HG03060 (cell line): ENCODE results near the gene ATCAY.
"Not testable (repeated sequence)": the region's sequence is repeated elsewhere in the genome, so short reads cannot be mapped to it uniquely, and the experiment has no call there.

Source experiments
- ATAC-seq: cut with Tn5 transposase; IDR thresholded peaks from one replicate; pipeline ENCODE4 v1.9.1; 2021; ENCODE audit warnings: low read depth, moderate number of reproducible peaks; ENCODE audit not compliant: unreplicated experiment

Gene ATCAY

GRCh38 chr19:3898426-3898825 is 17.9 kb downstream of the ATCAY start:
- ATAC-seq, result no peak

GRCh38 chr19:3899531-3900294 is 19.2 kb downstream of the ATCAY start:
- no peak for ATAC-seq

DNA sequence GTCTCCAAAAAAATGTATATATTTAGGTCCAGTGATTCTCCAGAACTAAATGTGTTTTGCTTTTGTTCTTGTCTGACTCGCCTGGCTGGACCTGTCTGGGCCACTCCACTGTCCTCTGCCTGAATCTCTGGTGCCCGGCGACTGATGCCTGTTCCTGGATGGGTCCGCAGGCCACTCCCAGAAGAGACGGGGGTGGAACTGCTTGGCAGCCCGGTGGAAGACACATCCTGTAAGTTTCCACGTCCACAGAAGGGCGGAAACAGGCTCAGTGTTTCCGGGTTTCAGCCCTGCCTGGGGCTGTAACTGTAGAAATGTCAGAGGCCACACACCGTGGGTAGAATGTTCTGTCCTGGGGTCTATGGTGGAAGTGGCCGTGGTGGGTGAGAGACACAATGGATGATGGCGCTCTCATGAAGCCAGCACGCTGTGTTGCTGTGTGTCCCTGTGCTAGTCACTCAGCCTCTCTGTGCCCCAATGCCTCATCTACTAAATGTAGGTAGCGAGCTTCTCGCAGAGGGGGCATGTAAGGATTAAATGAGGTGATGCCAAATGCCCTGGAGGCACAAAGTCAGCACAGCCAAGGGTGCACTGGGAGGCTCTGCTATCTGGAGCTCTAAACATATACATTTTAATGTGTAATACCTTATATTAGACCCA is 22.0 kb downstream of the ATCAY start:
- ATAC-seq, result no peak

DNA sequence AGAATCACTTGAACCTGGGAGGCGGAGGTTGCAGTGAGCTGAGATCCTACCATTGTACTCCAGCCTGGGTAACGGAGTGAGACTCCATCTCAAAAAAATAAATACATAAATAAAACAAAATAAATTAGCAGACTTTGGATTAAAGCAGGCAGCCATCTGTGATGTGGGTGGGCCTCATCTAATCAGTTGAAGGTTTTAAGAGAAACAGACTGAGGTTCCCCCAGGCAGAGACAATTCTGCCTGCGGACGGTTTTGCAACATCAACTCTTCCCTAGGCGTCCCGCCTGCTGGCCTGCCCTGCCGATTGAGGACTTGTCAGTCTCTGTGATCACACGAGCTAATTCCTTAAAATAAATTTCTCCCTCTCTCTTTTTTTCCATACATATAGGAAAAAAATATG is 23.7 kb downstream of the ATCAY start:
- no peak for ATAC-seq

- ATAC-seq, result no peak
These were observed 27.3 kb downstream of the ATCAY start for GRCh38 chr19:3907626-3908265.

GRCh38 chr19:3908266-3909054 is 28.0 kb downstream of the ATCAY start:
- no peak for ATAC-seq

DNA sequence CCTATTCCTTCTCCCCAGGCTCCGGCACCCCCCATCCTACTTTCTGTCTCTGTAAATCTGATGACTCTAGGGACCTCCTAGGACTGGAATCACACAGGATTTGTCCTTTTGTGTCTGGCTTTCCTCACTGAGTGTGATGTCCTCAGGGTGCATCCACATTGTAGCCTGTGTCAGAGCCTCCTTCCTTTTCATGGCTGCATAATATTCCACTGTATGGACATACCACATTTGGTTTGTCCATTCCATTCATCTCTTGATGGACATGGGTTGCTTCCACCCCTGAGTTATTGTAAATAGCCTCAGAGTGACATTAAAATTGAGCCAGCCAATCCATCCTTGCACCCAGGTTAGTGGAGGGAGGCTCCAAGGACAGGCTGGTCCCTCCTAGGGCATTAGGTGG is 29.6 kb downstream of the ATCAY start:
- ATAC-seq, result no peak

DNA sequence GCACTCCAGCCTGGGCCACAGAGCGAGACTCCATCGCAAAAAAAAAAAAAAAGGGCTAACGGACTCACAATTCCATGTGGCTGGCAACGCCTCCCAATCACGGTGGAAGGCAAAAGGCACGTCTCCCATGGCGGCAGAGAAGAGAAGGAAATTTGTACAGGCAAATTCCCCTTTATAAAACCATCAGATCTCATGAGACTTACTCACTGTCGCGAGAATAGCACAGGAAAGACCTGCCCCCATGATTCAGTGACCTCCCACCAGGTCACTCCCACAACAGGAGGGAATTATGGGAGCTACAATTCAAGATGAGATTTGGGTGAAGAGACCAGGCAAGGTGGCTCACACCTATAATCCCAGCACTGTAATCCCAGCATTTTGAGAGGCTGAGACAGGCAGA is 33.7 kb downstream of the ATCAY start:
- ATAC-seq, result no peak

DNA sequence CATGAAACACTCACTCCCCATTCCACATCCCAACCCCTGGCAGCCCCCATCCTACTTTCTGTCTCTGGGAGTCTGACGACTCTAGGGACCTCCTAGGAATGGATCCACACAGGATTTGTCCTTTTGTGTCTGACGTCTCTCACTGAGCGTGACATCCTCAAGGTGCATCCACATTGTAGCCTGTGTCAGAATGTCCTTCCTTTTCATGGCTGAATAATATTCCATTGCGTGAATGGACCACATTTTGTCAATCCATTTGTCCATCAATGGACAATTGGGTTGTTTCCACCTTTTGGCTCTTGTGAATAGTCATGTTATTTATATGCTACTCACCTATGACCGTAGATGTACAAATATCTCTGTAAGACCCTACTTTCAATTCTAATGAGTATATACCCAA is 35.5 kb downstream of the ATCAY start:
- ATAC-seq, result no peak

DNA sequence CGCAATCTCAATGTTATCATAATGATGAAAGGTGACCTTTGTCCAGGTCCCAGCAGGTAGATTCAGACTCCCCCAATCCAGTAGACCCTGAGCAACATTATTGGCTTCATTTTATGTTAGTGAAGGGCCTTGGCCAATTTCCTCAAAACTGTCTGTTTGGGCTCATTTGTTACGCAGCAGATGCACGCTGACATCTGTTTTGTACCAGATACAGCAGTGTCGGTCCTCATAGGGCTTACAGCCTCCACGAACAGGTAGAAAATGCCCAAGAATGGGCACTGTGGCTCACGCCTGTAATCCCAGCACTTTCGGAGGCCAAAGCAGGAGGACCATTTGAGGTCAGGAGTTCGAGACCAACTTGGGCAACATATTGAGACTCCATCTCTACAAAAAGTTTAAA is 39.3 kb downstream of the ATCAY start:
- ATAC-seq, result no peak

- ATAC-seq, result no peak
These were observed 42.7 kb downstream of the ATCAY start for GRCh38 chr19:3923096-3923758.

- ATAC-seq, result no peak
These were observed 43.4 kb downstream of the ATCAY start for GRCh38 chr19:3923912-3924311.

- no peak for ATAC-seq
These were observed 50.6 kb downstream of the ATCAY start for GRCh38 chr19:3931041-3931440.

GRCh38 chr19:3932931-3933810 is 52.7 kb downstream of the ATCAY start, which contains the start of gene NMRK2:
Gene NMRK2 (plus strand): TSS chr19:3933069. CDS start chr19:3933672, 603 bp downstream.
- ATAC-seq, result no peak

GRCh38 chr19:3936506-3937442 is 56.3 kb downstream of the ATCAY start:
- ATAC-seq, result no peak

DNA sequence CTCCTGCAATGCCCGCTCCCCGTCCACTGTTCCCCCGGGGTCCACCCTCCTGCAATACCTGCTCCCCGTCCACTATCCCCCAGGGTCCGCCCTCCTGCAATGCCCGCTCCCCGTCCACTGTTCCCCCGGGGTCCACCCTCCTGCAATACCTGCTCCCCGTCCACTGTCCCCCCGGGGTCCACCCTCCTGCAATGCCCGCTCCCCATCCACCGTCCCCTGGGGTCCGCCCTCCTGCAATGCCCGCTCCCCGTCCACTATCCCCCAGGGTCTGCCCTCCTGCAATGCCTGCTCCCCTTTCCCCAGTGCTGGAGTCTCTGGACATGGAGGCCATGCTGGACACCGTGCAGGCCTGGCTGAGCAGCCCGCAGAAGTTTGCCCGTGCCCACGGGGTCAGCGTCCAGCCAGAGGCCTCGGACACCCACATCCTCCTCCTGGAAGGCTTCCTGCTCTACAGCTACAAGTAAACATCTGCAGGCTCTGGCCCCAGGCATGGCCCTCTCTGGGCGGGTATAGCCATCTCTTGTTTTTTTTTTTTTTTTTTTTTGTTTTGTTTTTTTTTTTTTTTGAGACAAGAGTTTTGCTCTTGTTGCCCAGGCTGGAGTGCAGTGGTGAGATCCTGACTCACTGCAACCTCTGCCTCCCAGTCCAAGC is 57.9 kb downstream of the ATCAY start:
- not testable (repeated sequence) for ATAC-seq

GRCh38 chr19:3942790-3943409 is 62.4 kb downstream of the ATCAY start:
- ATAC-seq, result no peak
